ENCODE results near the gene EZH2.

EZH2 gene

GRCh38 chr7:148761499-148762278 is 122.4 kb downstream of the EZH2 start:
- DNase-seq: no peak

Measured in activated CD4-positive, alpha-beta T cell treated with anti-CD3 and anti-CD28 coated beads, Interleukin-2, amount 50 U/mL, for 16 hours (primary cell).